ENCODE results near the gene PCDHGB2. TPM values are rescaled to one million over a fixed set of nuclear protein-coding genes. Genes with fewer than 3 reads are reported as not detected.
"Not testable (repeated sequence)": the region's sequence is repeated elsewhere in the genome, so short reads cannot be mapped to it uniquely, and the experiment has no call there.

PCDHGB2 gene
- total RNA-seq, 4 donors from 2014 or later = 2.5 to 15.3 (median 4.4) TPM

- ATAC-seq (ENCODE audit: low FRiP score) = no peak
- TF ChIP-seq CTCF (IDR thresholded peaks at IDR 0.05) = no peak
- no peak for DNase-seq (ENCODE audit: low spot score)
Measured at GRCh38 chr5:141366016-141366896, 6.5 kb downstream of the PCDHGB2 start.

- no peak for TF ChIP-seq CTCF (IDR thresholded peaks at IDR 0.05)
- ATAC-seq (ENCODE audit: low FRiP score) (no peak), DNase-seq (ENCODE audit: low spot score) (no peak)
Measured at GRCh38 chr5:141369994-141370848, 10.4 kb downstream of the PCDHGB2 start, which contains the start of gene PCDHGB3. TSS of gene PCDHGB3 (plus strand) at chr5:141370242. CDS start at chr5:141370395, 153 bp downstream.

- no peak for TF ChIP-seq CTCF (IDR thresholded peaks at IDR 0.05)
- DNase-seq (ENCODE audit: low spot score) (no peak), ATAC-seq (ENCODE audit: low FRiP score) (no peak)
Measured at GRCh38 chr5:141371572-141372475, 12.0 kb downstream of the PCDHGB2 start.

GRCh38 chr5:141373673-141374317 is 14.0 kb downstream of the PCDHGB2 start, which contains the start of gene PCDHGA6:
TSS of gene PCDHGA6 (plus strand) at chr5:141373891. CDS start at chr5:141374084, 193 bp downstream.
- no peak for DNase-seq (ENCODE audit: low spot score)

GRCh38 chr5:141374627-141375026 is 14.8 kb downstream of the PCDHGB2 start:
- ATAC-seq (ENCODE audit: low FRiP score) (no peak), DNase-seq (ENCODE audit: low spot score) (no peak)
- no peak for TF ChIP-seq CTCF (IDR thresholded peaks at IDR 0.05)

More at GRCh38 chr5:141373673-141374317, 14.0 kb downstream of the PCDHGB2 start, which contains the start of gene PCDHGA6:
- no peak for ATAC-seq (ENCODE audit: low FRiP score)
- TF ChIP-seq CTCF (IDR thresholded peaks at IDR 0.05) = no peak

GRCh38 chr5:141375444-141376155 is 15.8 kb downstream of the PCDHGB2 start:
- not testable (repeated sequence) for ATAC-seq (ENCODE audit: low FRiP score)

More at GRCh38 chr5:141375444-141376155, 15.8 kb downstream of the PCDHGB2 start:
- not testable (repeated sequence) for DNase-seq (ENCODE audit: low spot score)

All from omental fat pad (tissue), 4 donors.